GM11168 (cell line): ENCODE measurements around the gene TCP1.
"Not testable (repeated sequence)": the region's sequence is repeated elsewhere in the genome, so short reads cannot be mapped to it uniquely, and the experiment has no call there.

Experiments used
- in situ Hi-C: fragments of 300-500 bp; cut with MboI; formaldehyde crosslinking; loops from one replicate; pipeline ENCODE4 v1.12.0; 2022; ENCODE audit warnings: low sequenced_read_pairs; ENCODE audit not compliant: unreplicated experiment

Gene TCP1

DNA sequence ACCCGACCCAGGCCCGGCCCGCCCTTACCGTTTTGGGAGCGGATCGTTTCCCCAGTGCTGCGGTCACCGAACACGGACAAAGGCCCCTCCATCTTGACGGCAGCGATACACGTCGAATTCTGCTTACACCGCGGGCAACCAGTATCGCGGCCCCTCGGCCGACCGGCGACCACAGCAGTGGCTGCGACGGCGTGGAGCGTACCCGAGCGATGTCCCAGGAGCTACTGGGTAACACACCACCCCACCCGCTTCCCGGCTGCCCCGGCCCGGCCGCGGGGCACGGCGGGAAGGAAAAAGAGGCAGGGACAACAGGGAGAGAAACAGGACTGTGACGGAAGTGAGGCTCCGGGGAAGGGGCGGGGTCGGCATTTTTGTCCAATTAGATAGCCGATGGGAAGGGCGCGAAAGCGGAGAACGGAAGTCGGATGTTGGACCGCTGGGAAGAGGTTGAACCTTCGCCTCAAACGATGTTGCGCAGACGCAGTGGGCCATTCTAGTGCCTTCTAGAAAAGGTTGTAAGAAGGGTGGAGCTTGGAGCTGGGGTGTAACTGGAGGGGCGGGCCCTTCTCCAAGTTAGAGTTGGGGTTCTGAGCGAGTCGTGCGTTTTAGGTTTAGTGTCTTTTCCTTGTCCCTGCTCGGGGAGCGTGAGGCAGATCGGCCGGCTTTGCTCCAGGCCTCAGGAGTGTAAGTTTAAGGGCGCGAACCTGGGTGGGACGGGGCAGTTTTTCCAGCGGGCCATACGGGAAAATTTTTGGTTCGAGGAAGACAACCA is at the start of gene TCP1:
Gene TCP1 (minus strand): TSS at position 226 of the 772 bp plus-strand sequence. CDS start 134 bp downstream, at position 92.
- in situ Hi-C loops, result no loop called here

DNA sequence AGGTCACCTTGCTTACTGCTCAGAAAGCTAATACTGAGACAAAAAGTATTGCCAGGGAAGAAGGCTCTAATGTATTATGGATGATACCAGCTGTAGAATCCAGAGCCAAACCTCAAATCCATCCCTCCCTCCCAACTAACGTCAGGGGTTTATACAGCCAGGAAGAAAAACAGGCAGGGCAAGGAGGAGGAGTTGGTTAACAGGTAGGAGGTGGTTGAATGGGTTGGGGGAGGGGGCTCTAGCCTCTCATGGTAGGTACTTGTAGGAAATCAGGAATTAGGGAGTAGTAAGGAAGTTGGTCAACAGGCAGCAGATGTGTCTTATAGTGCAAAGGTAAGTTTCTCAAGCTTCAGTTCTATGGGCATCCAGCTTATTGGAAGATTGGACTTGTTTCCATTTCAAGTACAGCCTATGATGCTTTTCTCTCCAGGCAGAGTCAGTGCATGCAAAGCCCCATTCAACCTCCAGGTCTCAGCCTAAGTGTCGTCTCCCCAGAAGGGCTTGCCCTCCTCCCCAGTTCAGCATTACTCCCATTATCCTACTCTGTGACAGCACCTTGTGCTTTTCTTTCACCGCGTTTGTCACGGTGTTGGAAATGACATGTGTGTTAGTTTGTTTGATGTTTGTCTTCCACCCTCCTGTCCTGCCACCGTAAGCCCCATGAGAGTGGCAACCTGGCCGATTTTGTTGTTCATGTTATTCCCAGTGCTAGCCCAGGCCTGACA is 48.8 kb upstream of the TCP1 start:
- in situ Hi-C loops, result no loop called here

DNA sequence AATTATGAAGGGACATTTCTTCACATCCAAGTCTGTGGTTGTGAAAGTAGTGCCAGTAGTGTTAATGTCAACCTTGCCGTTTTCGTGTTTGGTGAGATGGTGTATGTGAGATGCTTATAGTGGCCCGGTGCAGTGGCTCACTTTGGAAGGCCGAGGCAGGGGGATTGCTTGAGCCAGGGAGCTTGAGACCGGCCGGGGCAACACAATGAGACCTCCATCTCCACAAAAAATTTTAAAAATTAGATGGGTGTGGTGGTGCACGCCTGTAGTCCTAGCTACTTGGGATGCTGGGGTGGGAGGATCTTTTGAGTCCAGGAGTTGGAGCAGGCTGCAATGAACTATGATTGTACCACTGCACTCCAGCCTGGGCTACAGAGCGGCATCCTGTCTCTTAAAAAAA is 48.1 kb upstream of the TCP1 start:
- in situ Hi-C loops, result no loop called here

DNA sequence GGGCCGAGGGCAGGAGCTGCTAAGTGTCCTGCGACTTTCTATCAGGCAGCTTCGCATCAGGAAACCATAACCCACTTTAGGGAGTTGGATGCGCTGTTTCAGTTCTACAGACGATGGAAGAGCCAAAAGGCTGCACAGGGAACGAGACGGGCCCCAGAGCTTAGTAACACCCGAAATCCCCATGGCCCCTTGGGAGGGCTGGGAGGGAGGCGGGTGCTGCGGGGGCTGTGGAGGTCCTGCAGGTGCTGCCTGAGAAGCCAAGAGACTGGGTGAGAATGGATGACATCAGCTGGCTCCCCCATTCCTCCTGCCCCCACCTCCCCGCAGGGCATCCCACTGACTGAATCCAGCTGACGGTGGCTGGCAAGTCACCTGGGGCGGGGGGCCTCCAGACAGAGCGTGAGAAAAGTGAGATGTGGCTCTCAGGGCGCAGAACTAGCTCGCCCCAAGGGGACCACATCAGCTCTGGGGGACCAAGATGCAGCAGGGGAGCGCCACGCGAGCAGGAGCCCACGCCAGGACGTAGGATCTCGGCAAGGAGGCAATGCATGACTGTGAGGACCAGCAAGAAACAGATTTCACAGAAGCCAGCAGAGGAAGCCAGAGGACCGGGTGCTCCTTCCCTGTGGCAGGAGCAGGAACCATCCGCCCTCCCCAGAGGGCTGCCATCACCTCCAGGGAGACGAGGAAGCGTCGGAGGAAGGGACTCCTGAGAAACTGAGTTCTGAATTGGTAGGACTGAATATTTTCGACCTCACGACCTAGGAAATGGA is 47.5 kb upstream of the TCP1 start:
- in situ Hi-C loops, result no loop called here

DNA sequence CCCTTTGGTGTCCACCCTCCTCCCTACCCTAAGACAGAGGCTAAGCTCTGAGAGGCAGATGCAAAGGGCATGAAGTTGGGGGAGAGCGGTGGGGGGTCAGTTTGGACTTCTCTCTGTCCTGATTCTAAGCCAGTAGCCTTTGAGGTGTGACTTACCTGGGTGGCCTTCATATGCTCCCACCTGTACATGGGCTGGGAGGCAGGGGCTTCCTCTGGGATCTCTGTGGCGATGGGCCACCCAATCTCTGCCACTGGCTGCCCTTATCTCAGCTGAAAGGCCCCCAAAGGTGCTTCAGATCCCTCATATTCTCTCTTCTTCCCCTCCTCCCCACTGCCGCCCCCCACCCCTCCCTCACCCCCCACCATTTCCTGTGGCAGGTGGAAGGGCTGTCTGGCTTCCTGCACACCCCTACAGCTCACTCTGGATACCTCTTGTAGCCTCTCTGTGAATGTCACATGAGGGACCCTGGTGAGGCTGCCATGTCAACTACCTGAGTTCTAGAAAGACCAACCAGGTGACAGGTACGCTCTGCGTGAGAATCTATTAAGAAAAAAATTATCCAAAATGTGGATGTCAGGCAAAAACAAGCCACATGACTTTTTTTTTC is 44.7 kb upstream of the TCP1 start:
- in situ Hi-C loops, result no loop called here

DNA sequence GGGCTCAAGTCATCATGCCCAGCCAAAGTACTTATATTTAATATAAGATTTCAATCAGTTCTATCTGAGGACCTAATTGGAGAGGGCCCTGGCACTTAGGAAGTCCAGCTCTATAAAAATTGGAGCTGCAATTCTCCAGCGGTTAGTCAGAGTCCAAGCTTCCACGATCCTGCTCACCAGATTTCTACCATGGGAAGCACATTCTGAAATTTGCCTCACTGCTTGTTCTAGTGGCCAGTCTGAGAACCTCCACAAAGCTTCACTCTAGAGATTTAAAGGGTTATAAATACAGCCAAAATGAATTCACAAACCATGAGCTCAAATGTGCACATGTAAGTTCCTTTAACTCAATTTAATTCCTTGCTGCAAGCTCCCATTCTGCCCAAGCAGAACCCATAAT is 44.2 kb upstream of the TCP1 start:
- in situ Hi-C loops, result no loop called here

DNA sequence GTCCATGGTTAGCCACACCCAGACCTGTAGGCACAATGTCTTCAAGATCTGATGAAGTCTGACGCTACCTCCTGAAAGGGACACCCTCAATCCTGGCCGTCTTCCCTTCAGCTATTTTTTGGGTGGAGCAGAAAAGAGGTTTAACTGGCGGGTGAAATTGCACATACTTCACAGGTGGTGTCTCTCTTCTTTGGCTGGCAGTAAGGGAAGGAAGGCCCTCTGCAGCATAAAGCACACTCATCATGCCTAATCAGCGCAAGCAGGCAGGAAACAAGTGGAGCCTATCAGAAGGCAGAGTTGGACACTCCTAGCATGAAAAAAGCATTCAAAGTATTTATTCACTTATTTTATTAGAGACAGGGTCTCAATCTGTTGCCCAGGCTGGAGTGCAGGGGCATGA is 43.5 kb upstream of the TCP1 start:
- in situ Hi-C loops, result no loop called here

DNA sequence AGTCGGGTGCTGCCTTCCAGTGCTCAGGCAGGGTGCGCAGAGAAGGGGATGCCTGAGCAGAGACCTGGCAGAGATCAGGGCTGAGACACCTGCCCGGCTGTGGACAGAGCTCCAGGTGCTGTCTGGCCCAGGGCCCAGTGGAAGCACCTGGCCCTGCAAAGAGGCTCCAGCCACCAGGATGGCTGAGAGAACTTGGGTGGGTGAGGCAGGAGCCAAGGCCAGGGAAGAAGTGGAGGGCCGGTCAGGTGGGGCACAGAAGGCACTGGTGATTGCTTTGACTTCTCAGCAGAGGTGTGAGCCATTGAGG is 41.9 kb upstream of the TCP1 start:
- in situ Hi-C loops, result no loop called here

DNA sequence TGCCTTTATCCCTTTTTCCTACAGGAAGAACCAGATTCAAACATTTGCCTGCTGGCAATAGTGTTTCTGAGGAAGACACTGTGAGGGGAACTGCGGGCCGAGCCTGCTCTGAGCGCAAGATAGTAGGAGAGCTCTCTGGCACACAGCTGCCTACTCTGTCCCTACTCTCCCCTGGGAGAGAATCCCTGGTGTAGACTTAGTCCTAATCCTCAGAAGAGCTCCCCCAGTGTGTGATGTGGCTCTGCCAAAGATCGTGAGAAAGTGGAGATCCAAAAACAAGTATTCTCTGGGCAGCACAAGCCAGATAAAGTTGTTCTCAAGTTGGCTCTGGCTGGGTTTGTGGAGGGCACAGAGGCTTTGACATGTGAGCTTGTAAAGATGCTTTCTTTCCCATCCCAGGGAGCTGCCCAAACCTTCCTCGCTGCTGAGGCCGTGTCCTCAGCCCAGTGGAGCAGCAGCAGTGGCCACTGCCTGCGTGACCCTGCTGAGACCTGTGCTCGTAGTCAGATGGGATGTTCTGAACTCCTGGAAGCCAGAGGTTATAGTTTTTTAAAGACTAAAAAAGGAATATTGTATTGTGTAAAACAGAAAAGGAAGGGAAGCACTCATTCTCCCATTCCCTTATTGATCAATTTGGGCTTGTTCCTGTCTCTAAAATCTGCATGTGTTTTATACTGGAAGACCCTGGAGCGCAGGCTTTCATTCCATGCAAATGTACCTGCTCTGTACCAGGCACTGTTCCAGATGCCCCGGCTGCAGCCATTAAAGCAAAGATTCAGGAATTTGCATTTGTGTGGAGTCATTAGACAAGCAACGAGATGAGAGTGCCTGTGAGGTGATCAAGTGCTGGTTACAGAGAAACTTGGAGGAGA is 41.3 kb upstream of the TCP1 start:
- in situ Hi-C loops, result no loop called here

DNA sequence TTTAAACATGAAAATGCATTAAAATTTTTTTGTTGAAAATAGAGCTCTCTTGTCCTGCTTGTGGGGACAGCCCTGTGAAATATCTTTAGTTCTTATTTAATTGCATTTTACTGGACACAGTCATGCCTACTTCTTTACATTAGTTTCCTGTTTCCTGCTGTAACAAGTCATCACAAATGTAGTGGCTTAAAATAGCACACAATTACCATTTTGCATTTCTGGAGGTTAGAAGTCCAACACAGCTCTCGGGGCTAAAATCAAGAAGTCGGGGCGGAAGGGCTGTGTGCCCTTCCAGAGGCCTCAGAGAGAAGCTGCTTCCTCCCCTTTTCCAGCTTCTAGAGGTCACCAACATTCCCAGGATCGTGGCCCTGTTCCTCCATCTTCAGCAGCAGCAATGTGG is 40.1 kb upstream of the TCP1 start:
- in situ Hi-C loops, result no loop called here

DNA sequence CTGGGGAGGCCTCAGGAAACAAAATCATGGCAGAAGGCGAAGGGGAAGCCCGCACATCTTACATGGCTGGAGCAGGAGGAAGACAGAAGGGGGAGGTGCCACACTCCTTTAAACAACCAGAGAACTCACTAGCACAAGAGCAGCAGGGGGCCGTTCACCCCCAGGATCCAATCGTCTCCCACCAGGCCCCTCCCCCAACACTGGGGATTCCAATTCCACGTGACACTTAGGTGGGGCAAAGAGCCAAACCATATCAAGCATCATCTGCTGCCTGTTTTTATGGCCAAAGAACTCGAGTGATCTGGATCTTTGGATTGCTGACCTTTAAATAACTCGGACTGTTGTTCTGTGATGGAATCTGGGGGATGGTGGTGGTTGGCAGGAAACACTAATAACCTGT is 38.7 kb upstream of the TCP1 start:
- in situ Hi-C loops, result no loop called here

DNA sequence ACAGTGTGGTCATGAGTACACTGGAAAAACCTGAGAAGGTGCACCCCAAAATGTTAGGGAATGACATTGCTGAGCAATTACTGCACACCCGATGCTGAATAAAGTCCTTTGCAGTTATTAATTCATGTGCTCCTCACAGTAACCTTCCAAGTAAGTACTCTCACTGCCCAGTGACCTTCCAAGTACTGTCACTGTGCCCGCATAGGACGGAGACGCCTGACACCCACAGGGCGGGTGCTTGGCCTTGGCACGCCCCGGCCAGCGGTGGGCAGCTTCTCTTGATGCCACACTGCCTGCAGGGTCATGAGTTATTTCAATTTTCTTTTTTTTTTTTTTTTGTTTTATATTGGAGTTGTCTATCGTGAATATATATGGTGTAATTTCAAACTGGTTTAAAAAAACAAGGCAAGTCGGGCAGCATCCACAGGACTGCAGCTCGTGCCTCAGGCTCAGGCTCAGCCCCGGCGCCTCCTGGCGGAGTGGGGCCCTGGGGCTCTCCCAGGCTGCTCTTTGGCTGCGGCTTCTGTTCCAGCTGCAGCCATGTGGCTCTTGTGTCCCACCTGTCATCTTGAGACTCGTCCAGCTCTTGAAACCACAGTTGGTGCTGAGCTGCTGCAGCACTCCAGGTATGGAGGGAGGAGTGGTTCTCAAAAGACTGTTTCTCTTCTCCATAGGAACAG is 37.7 kb upstream of the TCP1 start:
- in situ Hi-C loops, result no loop called here

DNA sequence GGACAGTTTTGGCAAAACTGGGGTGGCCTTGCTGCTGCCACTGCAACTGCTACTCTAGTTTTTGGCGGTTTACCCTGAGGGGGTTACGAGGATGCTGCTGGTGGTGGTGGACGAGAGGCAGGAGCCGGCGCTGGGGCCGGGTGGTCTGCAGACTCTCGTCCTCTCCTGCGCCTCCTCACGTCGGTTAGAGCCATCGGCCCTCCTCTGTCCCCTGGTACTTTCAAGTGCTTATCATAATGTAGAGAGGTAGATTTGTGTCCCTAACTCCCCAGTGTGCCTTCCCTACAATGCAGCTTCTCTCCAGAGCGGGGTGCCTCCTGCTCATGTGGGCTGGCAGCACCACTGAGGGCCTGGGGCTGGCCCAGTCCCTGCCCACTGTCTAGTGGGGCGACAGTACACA is 36.6 kb upstream of the TCP1 start:
- in situ Hi-C loops, result no loop called here

DNA sequence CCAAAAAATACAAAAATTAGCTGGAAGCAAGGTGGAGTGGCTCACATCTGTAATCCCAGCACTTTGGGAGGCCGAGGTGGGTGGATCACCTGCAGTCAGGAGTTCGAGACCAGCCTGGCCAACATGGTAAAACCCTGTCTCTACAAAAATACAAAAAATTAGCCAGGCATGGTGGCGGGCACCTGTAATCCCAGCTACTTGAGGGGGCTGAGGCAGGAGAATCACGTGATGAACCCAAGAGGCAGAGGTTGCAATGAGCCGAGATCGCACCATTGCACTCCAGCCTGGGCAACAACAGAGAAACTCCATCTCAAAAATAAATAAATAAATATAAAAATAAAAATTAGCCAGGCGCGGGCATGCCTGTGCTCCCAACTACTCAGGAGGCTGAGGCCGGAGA is 35.3 kb upstream of the TCP1 start:
- in situ Hi-C loops, result not testable (repeated sequence)

DNA sequence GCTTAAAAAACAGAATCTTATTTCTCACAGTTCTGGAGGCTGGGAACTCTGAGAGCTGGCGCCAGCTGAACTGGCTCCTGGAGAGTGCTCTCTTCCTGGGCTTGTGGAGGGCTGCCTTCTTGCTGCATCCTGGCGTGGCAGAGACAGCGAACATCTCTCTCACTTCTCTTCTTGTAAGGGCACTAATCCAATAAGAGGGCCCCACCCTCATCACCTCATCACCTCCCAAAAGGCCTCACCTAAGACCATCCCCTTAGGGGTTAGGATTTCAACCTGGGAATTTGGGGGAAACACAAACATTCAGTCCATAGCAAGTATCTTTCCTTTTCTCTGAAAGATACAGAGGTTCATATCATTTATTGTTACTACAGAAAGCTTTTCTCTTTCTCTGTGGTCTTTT is 34.6 kb upstream of the TCP1 start:
- in situ Hi-C loops, result no loop called here

DNA sequence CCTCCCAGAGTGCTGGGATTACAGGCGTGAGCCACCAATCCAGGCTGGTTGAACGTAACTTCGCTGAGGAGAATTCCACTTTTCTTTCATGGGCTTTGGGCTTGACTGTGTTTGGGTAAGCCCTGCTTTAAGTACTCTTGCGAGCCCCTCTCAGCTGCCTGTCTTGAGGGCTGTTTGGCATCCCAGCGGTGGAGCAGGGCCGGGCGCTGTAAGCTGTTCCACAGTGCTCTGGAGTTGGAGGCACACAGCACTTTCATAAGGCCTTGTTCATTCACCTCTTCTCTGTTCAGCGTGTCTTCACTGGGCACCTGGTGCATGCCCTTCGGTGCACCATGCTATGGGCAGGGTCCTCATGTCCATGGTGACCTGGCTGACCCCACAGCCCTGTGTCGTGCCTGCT is 32.3 kb upstream of the TCP1 start:
- in situ Hi-C loops, result no loop called here

DNA sequence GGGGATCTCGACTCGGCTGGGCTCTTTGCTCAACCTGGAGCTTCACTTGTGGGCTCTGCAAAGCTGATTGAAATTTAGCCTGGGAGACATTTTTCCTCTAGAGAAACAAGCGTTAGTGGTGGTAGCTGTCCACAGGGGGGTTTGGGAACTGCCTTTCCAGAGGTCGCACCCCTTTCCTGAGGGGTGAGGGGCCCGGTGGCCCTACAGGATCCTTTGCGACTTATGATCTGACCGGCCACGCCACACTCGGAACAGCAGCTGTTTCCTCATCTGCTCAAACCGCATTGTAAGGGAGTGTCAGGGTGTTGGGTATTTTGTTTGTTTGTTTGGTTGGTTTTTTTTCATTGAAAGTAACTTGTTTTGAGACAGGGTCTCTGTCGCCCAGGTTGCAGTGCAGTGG is 31.7 kb upstream of the TCP1 start:
- in situ Hi-C loops, result no loop called here

DNA sequence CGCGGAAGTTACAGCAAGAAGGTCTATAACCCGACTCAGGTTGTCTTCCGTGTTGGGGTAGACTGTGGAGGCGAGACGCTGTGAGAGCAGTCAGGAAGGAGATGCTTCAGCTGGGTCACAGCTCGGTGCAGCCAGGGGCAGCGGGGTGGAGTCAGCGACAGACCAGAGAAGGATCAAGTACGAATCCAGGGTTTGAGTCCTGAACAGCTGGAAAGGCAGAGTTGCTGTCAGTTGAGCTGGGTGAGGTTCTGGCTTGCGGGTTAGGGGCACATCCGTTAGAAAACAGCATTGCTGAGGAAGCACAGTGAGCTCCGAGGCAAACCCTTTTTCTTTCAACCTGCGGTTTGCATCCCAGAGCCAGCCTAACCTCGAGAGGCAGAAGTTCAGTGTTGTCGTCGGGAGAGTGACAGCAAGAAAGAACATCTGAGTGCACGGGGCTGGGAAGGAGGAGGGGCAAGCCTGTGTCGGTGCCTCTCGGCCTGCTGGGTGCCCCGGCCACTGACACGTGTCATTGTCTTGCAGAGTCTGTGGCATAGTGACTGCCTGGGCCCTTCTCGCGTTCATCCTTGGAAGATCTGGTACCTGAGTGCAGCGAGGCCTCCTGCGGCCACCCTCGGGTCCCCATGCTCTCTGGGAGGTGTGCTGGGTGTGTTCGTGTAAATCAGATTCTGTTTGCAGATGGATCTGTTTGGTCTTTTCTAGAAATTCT is 30.7 kb upstream of the TCP1 start:
- in situ Hi-C loops, result no loop called here

DNA sequence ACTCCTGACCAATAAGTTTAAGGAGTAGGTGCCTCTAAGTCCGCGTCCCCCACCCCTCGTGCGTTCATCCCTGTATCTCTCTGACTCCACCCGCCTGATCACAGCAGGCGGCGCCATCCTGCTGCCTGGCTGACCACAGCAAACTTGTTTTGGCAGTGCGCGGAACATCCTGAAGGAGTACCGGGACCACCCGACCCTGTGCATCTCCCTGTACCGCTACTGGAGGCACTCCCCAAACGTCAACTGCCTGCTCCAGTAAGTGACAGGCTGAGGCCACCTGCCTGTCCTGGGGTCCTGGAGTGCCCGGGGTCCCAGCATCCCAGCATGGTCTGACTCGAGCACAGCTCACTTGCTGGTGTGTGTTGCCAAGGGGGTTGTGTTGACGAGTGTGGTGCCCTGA is 29.7 kb upstream of the TCP1 start:
- in situ Hi-C loops, result no loop called here
